AG09309 (cell line): ENCODE measurements around the gene WDR27.

Experiments used
- DNase-seq: peaks from one replicate; pipeline ENCODE4 v3.0.0-alpha.2; 2010; ENCODE audit warnings: low read depth
- H3K4me3 ChIP-seq: 2 replicates; pipeline ENCODE4 v1.5.1; 2011; ENCODE audit warnings: mild to moderate bottlenecking, low read depth, low read length, moderate library complexity; ENCODE audit not compliant: control insufficient read depth
- TF ChIP-seq, protein P1 (sequence below): IDR thresholded peaks from 2 replicates; pipeline ENCODE4 v1.5.1; 2011; ENCODE audit warnings: mild to moderate bottlenecking, low read depth, low read length, inconsistent platforms; ENCODE audit not compliant: insufficient read depth, control insufficient read depth; ENCODE audit errors: missing control alignments

Gene WDR27

DNA sequence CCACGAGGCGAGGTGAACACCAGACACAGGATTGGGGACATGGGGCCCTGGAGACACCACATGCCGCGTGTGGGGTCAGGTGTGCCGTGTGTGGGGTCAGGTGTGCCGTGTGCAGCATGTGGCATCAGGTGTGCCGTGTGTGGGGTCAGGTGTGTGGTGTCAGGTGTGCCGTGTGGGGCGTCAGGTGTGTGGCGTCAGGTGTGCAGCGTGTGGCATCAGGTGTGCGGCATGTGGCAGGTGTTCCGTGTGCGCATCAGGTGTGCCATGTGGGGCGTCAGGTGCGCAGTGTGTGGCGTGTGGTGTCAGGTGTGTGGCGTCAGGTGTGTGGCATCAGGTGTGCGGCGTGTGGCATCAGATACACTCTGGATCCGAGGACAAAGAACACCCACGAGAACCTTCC lies 77.9 kb downstream of the WDR27 start:
- TF ChIP-seq, protein P1, sequence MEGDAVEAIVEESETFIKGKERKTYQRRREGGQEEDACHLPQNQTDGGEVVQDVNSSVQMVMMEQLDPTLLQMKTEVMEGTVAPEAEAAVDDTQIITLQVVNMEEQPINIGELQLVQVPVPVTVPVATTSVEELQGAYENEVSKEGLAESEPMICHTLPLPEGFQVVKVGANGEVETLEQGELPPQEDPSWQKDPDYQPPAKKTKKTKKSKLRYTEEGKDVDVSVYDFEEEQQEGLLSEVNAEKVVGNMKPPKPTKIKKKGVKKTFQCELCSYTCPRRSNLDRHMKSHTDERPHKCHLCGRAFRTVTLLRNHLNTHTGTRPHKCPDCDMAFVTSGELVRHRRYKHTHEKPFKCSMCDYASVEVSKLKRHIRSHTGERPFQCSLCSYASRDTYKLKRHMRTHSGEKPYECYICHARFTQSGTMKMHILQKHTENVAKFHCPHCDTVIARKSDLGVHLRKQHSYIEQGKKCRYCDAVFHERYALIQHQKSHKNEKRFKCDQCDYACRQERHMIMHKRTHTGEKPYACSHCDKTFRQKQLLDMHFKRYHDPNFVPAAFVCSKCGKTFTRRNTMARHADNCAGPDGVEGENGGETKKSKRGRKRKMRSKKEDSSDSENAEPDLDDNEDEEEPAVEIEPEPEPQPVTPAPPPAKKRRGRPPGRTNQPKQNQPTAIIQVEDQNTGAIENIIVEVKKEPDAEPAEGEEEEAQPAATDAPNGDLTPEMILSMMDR = no peak
- no peak for DNase-seq

DNA sequence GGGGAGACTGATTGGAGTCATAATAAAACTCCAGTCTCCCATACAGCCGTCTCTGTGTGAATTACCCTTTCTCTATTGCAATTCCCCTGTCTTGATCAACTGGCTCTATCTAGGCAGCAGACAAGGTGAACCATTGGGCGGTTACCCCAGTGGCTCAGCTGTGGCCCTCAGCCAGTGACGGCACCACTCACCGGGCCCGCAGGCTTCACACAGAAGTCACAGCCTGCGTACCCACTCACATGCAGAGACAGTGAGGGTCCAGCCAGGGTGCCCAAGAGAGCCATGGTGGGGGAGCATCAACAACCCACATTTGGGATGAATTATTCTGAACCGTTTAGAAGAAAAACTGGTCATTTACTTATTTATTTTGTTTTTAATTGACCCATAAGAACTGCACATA lies 78.5 kb downstream of the WDR27 start:
- TF ChIP-seq, protein P1 = no peak
- H3K4me3 ChIP-seq = no peak overlapping the region
- DNase-seq = no peak

More for the DNA sequence above, 77.9 kb downstream of the WDR27 start:
- no peak overlapping the region for H3K4me3 ChIP-seq

DNA sequence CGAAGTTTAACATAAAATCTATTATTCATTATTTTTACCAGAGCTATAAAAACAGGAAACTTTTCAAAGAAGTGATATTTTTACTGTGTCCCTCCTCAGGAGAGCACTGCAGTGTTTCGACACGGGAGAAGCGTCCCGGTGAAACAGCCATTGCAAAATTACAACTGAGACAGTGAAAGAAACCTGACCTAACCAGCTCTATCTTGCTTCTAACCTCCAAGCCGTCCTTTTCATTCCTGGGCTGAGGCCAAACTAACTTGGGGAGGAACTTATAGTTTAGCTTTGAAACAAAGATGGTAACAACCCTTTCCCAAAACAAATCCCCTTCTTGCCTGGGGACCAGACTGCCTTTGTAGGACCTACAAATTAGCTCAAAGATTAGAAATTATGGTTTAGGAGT lies 79.2 kb downstream of the WDR27 start:
- no peak for DNase-seq
- TF ChIP-seq, protein P1 = no peak
- H3K4me3 ChIP-seq = no peak overlapping the region

DNA sequence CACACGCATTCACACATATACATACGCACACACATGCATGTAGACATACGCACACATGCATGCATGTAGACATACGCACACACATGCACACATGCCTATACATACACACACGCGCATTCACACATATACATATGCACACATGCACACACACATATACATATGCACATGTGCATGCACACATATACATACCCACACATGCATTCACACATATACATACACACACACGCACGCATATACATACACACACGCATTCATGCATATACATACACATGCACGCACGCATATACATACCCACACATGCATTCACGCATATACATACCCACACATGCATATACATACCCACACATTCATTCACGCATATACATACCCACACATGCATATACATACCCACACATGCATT lies 80.5 kb downstream of the WDR27 start:
- no peak for DNase-seq
- TF ChIP-seq, protein P1 = no peak
- no peak overlapping the region for H3K4me3 ChIP-seq

DNA sequence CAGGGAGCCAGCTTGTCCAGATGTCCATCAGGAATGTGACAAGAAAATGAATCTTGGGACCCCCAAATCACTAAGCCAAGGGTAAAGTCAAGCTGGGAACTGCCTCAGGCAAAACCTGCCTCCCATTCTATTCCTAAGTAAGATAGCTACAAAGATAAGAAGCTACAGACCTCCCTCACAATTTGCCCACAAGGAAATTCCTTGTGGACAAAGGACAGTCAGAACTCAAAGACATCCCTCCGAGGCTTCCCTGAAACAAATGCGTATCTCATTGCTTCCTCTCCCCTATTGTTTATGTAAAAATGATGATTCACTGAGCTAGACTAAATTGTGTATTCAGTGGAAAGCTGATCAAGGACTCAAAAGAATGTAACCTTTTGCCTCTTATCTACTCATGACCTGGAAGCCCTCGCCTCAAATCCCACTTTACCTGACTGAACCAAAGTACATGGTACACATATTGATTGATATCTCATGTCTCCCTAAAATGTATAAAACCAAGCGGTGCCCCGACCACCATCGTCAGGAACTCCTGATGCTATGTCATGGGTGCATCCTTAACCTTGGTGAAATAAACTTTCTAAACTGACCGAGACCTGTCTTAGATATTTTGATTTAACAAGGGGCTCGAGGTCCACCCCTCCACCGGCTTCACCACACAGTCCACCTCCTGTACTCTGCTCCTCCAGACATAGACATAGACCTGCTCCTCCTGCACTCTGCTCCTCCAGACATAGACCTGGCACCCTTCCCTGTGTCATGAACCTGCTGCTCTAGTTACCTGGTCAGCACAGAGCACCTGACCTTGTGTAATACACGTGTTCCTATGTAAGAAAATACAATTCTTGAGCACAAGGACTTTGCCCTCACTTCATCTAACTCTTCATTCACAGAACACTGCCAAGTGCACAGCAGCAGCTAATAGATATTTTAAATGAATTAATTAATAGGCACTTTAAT lies 81.4 kb downstream of the WDR27 start:
- TF ChIP-seq, protein P1 = no peak
- no peak for DNase-seq
- H3K4me3 ChIP-seq = no peak overlapping the region

DNA sequence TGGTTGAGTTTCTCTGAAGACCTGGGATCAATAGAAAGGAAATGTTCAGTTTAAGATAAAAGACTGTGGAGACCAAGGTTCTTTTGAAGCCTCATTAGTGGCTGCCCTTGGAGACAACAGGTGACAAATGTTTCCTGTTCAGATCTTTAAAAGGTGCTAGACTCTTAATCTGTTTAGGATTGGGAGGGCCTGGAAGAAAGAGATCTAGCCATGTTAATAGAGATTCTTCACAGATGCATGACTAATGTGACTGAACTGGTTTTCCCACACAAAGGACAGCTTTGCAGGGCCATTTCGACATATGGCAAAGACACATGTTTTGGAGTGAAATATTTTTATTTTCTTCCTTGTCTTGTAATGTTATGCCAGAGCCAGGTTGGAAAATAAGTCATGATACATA lies 82.2 kb downstream of the WDR27 start:
- H3K4me3 ChIP-seq = no peak overlapping the region
- TF ChIP-seq, protein P1 = no peak
- no peak for DNase-seq
